GM12892 (cell line): ENCODE results near the gene RBPJ.

ENCODE experiments used
- DNase-seq: peaks from one replicate; pipeline ENCODE4 v3.0.0; 2011; ENCODE audit not compliant: insufficient read length
- FAIRE-seq: peaks from 2 replicates; lab custom pipeline; 2011; peaks lifted over from hg19 to GRCh38; lab: Jason Lieb, UNC
- POLR2A ChIP-seq: IDR thresholded peaks from 2 replicates; pipeline ENCODE4 v1.6.1; 2011; ENCODE audit warnings: low read depth, low read length, control low read depth
- POLR2AphosphoS5 ChIP-seq: IDR thresholded peaks from 2 replicates; pipeline ENCODE4 v1.6.1; 2011; ENCODE audit warnings: low read depth, low read length, control low read depth
- TAF1 ChIP-seq: IDR thresholded peaks from 2 replicates; pipeline ENCODE4 v1.6.1; 2011; ENCODE audit warnings: low read depth, mild to moderate bottlenecking, control low read depth, low read length, borderline replicate concordance

The RBPJ gene

DNA sequence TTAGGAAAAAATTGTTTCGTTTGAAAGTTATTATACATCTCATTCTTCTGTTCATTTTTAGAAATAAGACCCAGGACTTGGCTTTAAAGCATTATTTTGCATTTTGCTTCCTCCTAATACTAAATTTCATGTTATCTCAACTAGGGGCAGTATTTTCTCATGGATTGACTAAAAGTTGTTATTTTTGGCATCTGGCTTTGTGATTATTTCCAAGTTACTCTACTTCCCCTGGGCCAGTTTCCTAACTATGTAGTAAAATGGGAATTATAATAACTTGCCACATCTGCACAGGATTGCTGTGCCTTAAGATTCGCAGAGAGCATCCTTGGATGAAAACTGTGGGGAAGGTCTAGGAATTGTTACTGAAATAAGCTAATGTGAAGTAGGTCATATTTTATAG, 3.0 kb downstream of the RBPJ start:
- TF ChIP-seq TAF1: no peak
- TF ChIP-seq POLR2AphosphoS5: no peak
- TF ChIP-seq POLR2A: no peak
- DNase-seq: no peak
- FAIRE-seq: no peak

DNA sequence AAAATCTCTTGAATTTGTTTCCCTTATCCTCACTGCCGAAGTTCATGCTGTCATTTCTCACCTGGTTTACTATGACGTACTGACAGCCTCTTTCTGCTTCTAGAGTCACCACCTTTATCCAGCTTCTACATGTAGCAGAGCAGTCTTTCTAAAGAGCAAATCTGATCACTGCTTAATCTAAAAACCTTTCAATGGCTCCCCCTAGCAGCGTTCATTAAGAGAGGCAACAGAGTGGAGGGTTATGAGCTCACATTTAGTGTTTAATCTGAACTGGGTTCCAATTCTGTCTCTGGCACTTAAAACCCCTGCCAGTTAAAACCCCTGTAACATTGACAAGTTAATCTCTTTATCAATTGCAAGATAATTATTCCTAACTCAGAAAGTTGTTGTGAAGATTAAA, 4.4 kb downstream of the RBPJ start:
- no peak for TF ChIP-seq TAF1
- TF ChIP-seq POLR2A: no peak
- no peak for TF ChIP-seq POLR2AphosphoS5
- peak; percentile 84 for FAIRE-seq
- no peak for DNase-seq

DNA sequence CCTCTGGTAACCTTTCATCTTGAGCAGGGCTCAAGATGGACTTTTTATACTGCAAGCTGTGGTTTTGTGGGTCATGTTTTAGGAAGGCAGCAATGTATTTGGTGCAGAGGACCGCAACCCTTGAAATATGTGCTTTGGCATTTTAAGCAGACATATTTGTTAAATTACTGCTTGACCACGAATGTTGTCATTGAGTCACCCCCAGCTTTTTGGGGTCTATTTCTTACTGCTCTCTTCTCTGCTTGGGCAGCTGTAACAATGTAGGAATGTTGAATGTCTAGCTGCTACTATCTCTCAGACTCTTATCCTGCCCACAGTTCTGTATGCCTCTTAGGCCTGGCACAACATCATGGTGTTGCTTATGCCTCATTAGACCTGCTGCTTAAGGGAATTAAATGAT, 6.0 kb downstream of the RBPJ start:
- FAIRE-seq: no peak
- TF ChIP-seq POLR2AphosphoS5 (no peak), TAF1 (no peak), POLR2A (no peak)
- DNase-seq: no peak

- DNase-seq: no peak
- FAIRE-seq: peak; percentile 84
- TF ChIP-seq POLR2A (no peak), TAF1 (no peak), POLR2AphosphoS5 (no peak)
Observed at GRCh38 chr4:26330186-26330787, 9.5 kb downstream of the RBPJ start.

GRCh38 chr4:26330946-26331345, 10.1 kb downstream of the RBPJ start:
- DNase-seq (no peak), FAIRE-seq (no peak)
- TF ChIP-seq POLR2AphosphoS5 (no peak), POLR2A (no peak), TAF1 (no peak)

DNA sequence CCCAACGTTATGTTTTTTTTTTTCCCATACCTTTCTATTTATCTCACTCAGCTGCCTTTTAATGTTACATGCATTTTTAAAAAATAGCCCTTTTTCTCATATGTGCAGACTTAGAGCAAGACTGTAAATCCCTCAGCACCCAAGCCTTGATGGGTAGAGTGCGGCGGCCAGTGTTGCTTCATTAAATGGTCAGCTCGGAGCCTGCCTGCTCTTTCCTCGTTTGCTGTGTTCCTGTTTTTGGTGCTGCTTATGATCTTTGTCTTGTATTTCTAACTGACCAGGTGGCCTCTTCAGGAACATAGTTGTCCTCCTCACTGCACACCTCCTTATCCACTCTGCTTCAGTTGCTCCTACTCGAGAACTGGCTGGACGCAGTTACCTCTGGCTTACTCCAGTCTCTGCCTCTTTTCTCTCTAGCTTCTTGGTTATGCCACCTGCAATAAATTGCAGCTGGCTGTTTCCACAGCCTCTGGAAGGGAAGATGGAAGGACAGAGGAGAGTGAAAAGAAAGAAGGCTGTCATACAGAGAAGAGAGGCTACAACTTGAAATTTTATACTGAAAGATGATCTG, 10.7 kb downstream of the RBPJ start:
- FAIRE-seq (no peak), DNase-seq (no peak)
- TF ChIP-seq POLR2AphosphoS5 (no peak), POLR2A (no peak), TAF1 (no peak)

DNA sequence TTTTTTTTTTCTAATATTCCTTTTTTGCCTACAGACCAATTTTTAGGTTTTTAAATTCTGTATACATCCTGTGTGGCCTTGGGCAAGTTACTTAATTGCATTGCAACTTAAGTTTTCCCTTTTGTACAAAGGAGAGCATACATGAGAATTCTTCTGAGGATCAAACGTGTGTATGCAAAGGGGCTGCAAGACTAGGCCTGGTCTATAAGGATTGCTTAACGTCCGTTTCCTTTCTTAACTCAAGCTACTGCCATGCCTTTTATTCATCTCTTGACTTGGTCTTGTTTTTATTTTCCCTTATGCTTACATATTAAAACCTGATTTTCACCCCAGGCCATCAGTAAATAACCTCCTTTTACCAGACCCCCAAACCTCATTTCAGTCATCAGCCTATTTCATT, 13.6 kb downstream of the RBPJ start:
- FAIRE-seq (no peak), DNase-seq (no peak)
- TF ChIP-seq POLR2AphosphoS5 (no peak), POLR2A (no peak), TAF1 (no peak)

- FAIRE-seq (no peak), DNase-seq (no peak)
- no peak for TF ChIP-seq POLR2A
- TF ChIP-seq TAF1: no peak
Observed at GRCh38 chr4:26337612-26338011, 16.8 kb downstream of the RBPJ start.

DNA sequence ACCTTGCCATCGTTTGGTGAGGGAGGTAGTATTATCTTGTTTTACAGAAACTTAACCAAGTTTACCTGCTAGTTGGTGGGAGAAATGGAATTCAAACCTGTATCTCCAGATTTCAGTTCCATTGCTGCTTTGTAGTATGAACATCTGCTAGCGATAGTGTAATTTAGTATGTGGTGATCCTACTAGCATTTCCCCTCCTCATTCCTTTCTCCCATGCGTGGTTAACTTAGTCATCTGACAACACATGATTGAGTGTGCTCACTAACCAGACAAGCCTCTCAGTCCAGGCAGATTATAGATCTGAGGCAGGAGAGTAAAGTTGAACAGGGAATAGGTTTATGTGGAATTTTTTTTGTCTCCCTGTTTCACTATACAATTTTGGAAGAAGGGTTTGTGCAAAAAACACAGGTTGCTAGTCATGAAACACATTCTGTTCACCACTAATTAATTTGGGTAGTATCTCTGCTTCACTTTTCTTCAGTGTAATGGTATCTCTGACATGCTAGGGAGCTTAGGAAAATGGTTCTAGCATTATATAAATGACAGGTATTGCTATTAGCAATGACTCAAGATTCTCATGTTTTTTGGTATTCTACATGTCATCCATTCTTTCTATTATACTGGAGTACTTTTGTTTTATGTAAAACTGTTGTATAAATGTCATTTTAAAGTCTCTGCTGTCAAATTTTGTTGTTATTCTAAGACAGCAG, 21.7 kb downstream of the RBPJ start:
- no peak for TF ChIP-seq POLR2AphosphoS5
- TF ChIP-seq TAF1: no peak
- no peak for TF ChIP-seq POLR2A
- peak; percentile 48 for FAIRE-seq

GRCh38 chr4:26343038-26343398, 22.2 kb downstream of the RBPJ start:
- FAIRE-seq: no peak
- no peak for TF ChIP-seq POLR2A
- no peak for TF ChIP-seq TAF1
- no peak for TF ChIP-seq POLR2AphosphoS5

More for the DNA sequence above, 21.7 kb downstream of the RBPJ start:
- DNase-seq: no peak

GRCh38 chr4:26344901-26345564, 24.2 kb downstream of the RBPJ start:
- TF ChIP-seq POLR2AphosphoS5 (no peak), POLR2A (no peak), TAF1 (no peak)
- FAIRE-seq (no peak), DNase-seq (no peak)

More at GRCh38 chr4:26343038-26343398, 22.2 kb downstream of the RBPJ start:
- DNase-seq: no peak
